Body of pancreas (tissue), 4 donors: ENCODE data around the gene TMEM154.

Experiments used
- CTCF ChIP-seq, 7 experiments: fragments of 450-650 bp in 4 of 7; fragments of 200-600 bp in 3 of 7; sonication (generic) in 3 of 7; IDR thresholded peaks; one replicate each; pipeline ENCODE4 v1.5.1; 2016 to 2019; ENCODE audit warnings: antibody characterized with exemption in 7 of 7
- POLR2A ChIP-seq, 3 donors: fragments of 450-650 bp; IDR thresholded peaks; one replicate each; pipeline ENCODE4 v1.6.1; 2016; ENCODE audit warnings: antibody characterized with exemption in 3 of 3, mild to moderate bottlenecking in 2 of 3

GRCh38 chr4:152728343-152728742 is 48.5 kb upstream of the TMEM154 start:
- TF ChIP-seq POLR2A (IDR thresholded peaks at IDR 0.05) (no peak), CTCF (IDR thresholded peaks at IDR 0.05) (no peak)
